Activated naive CD4-positive, alpha-beta T cell treated with anti-CD3 and anti-CD28 coated beads, Interleukin-2, amount 10 ng/mL, durations not matched to agents 5 hours and 36 hours (primary cell): Measurements from ENCODE around the gene IFNA4. TPM values are rescaled to one million over a fixed set of nuclear protein-coding genes. Genes with fewer than 3 reads are reported as not detected.

ENCODE experiments used
- total RNA-seq, 2 experiments: library from RNA; stranded (reverse); gene quantifications; one replicate each; pipeline ENCODE4 v1.2.3, GENCODE V29; 2021

IFNA4 gene
- not detected for total RNA-seq

GRCh38 chr9:21187487-21187886, at the start of gene IFNA4:
Gene IFNA4, minus strand, starts transcription at chr9:21187587. Its CDS starts 56 bp downstream, at chr9:21187531.

GRCh38 chr9:21228122-21228521, 40.7 kb upstream of the IFNA4 start, which contains the start of gene IFNA17:
Gene IFNA17, minus strand, starts transcription at chr9:21228222. Its CDS starts 49 bp downstream, at chr9:21228173.

GRCh38 chr9:21217211-21217610, 29.8 kb upstream of the IFNA4 start, which contains the start of gene IFNA16:
Gene IFNA16, minus strand, starts transcription at chr9:21217311. Its CDS starts 6 bp downstream, at chr9:21217305.

GRCh38 chr9:21207043-21207442, 19.7 kb upstream of the IFNA4 start, which contains the start of gene IFNA10:
Gene IFNA10, minus strand, starts transcription at chr9:21207143. Its CDS starts 46 bp downstream, at chr9:21207097.

GRCh38 chr9:21202105-21202504, 14.7 kb upstream of the IFNA4 start, which contains the start of gene IFNA7:
Gene IFNA7, minus strand, starts transcription at chr9:21202205. Its CDS starts 40 bp downstream, at chr9:21202165.

GRCh38 chr9:21166560-21166959, 20.8 kb downstream of the IFNA4 start, which contains the start of gene IFNA21:
Gene IFNA21, minus strand, starts transcription at chr9:21166660. Its CDS starts 48 bp downstream, at chr9:21166612.

GRCh38 chr9:21141427-21141882, 45.9 kb downstream of the IFNA4 start, which contains the start of gene IFNW1:
Gene IFNW1, minus strand, starts transcription at chr9:21141832. Its CDS starts 262 bp downstream, at chr9:21141570.

Other genes starting within 250 kb of the IFNA4 start
- 10 to 100 TPM; 13.0 TPM for gene HACD4, start 155.9 kb downstream of the IFNA4 start, total RNA-seq
- not detected for gene IFNB1, start 109.6 kb downstream of the IFNA4 start, total RNA-seq
- not detected for gene IFNW1, start 45.8 kb downstream of the IFNA4 start, total RNA-seq
- gene IFNA21, start 20.9 kb downstream of the IFNA4 start, total RNA-seq: not detected
- not detected for gene IFNA7, start 14.6 kb upstream of the IFNA4 start, total RNA-seq
- gene IFNA10, start 19.6 kb upstream of the IFNA4 start, total RNA-seq: not detected
- gene IFNA16, start 29.7 kb upstream of the IFNA4 start, total RNA-seq: not detected
- not detected for gene IFNA17, start 40.6 kb upstream of the IFNA4 start, total RNA-seq
- not detected for gene IFNA14, start 52.4 kb upstream of the IFNA4 start, total RNA-seq
- not detected for gene IFNA5, start 117.7 kb upstream of the IFNA4 start, total RNA-seq
- 10 to 100 TPM; 19.3 to 20.4 TPM for gene KLHL9, start 147.8 kb upstream of the IFNA4 start, total RNA-seq
- gene IFNA6, start 163.3 kb upstream of the IFNA4 start, total RNA-seq: not detected
- not detected for gene IFNA13, start 180.5 kb upstream of the IFNA4 start, total RNA-seq
- not detected for gene IFNA2, start 197.8 kb upstream of the IFNA4 start, total RNA-seq
- not detected for gene IFNA8, start 221.5 kb upstream of the IFNA4 start, total RNA-seq